ENCODE measurements around the gene MS4A4A.

MS4A4A gene

GRCh38 chr11:60339356-60339755 is 58.9 kb downstream of the MS4A4A start:
- Histone ChIP-seq H3K4me1 (ENCODE audit: control insufficient read depth, insufficient read depth, low read length) (no peaks in the 10 kb centered on the region), H3K9ac (ENCODE audit: low read length) (no peak overlapping the region), H3K36me3 (ENCODE audit: control insufficient read depth, insufficient read depth, low read length) (no peaks in the 10 kb centered on the region), H3K4me3 (ENCODE audit: low read length) (no peak overlapping the region), H3K27ac (ENCODE audit: low read depth, low read length) (no peak overlapping the region), H3K27me3 (ENCODE audit: control insufficient read depth, insufficient read depth, low read length) (no peaks in the 10 kb centered on the region)

GRCh38 chr11:60343094-60343704 is 62.7 kb downstream of the MS4A4A start:
- no peak overlapping the region for H3K27ac ChIP-seq (ENCODE audit: low read depth, low read length)
- H3K9ac ChIP-seq (ENCODE audit: low read length), result no peak overlapping the region
- H3K4me3 ChIP-seq (ENCODE audit: low read length), result no peak overlapping the region
- no peaks in the 10 kb centered on the region for H3K27me3 ChIP-seq (ENCODE audit: control insufficient read depth, insufficient read depth, low read length)
- H3K36me3 ChIP-seq (ENCODE audit: control insufficient read depth, insufficient read depth, low read length), result no peaks in the 10 kb centered on the region
- H3K4me1 ChIP-seq (ENCODE audit: control insufficient read depth, insufficient read depth, low read length), result no peaks in the 10 kb centered on the region

GRCh38 chr11:60344146-60344545 is 63.7 kb downstream of the MS4A4A start:
- no peak overlapping the region for H3K4me3 ChIP-seq (ENCODE audit: low read length)
- no peaks in the 10 kb centered on the region for H3K4me1 ChIP-seq (ENCODE audit: control insufficient read depth, insufficient read depth, low read length)
- H3K27ac ChIP-seq (ENCODE audit: low read depth, low read length), result no peak overlapping the region
- no peak overlapping the region for H3K9ac ChIP-seq (ENCODE audit: low read length)
- H3K36me3 ChIP-seq (ENCODE audit: control insufficient read depth, insufficient read depth, low read length), result no peaks in the 10 kb centered on the region
- no peaks in the 10 kb centered on the region for H3K27me3 ChIP-seq (ENCODE audit: control insufficient read depth, insufficient read depth, low read length)

GRCh38 chr11:60345489-60345888 is 65.0 kb downstream of the MS4A4A start:
- H3K9ac ChIP-seq (ENCODE audit: low read length), result no peak overlapping the region
- no peak overlapping the region for H3K4me3 ChIP-seq (ENCODE audit: low read length)
- no peaks in the 10 kb centered on the region for H3K27me3 ChIP-seq (ENCODE audit: control insufficient read depth, insufficient read depth, low read length)
- H3K36me3 ChIP-seq (ENCODE audit: control insufficient read depth, insufficient read depth, low read length), result no peaks in the 10 kb centered on the region
- no peaks in the 10 kb centered on the region for H3K4me1 ChIP-seq (ENCODE audit: control insufficient read depth, insufficient read depth, low read length)
- no peak overlapping the region for H3K27ac ChIP-seq (ENCODE audit: low read depth, low read length)

GRCh38 chr11:60347084-60347797 is 66.8 kb downstream of the MS4A4A start:
- H3K4me1 ChIP-seq (ENCODE audit: control insufficient read depth, insufficient read depth, low read length), result no peaks in the 10 kb centered on the region
- H3K4me3 ChIP-seq (ENCODE audit: low read length), result no peak overlapping the region
- H3K27me3 ChIP-seq (ENCODE audit: control insufficient read depth, insufficient read depth, low read length), result no peaks in the 10 kb centered on the region
- no peak overlapping the region for H3K9ac ChIP-seq (ENCODE audit: low read length)
- H3K36me3 ChIP-seq (ENCODE audit: control insufficient read depth, insufficient read depth, low read length), result no peaks in the 10 kb centered on the region
- no peak overlapping the region for H3K27ac ChIP-seq (ENCODE audit: low read depth, low read length)

GRCh38 chr11:60348116-60348515 is 67.7 kb downstream of the MS4A4A start:
- Histone ChIP-seq H3K4me1 (ENCODE audit: control insufficient read depth, insufficient read depth, low read length) (no peaks in the 10 kb centered on the region), H3K36me3 (ENCODE audit: control insufficient read depth, insufficient read depth, low read length) (no peaks in the 10 kb centered on the region), H3K27me3 (ENCODE audit: control insufficient read depth, insufficient read depth, low read length) (no peaks in the 10 kb centered on the region), H3K27ac (ENCODE audit: low read depth, low read length) (no peak overlapping the region), H3K4me3 (ENCODE audit: low read length) (no peak overlapping the region), H3K9ac (ENCODE audit: low read length) (no peak overlapping the region)

GRCh38 chr11:60349990-60350389 is 69.5 kb downstream of the MS4A4A start:
- Histone ChIP-seq H3K4me3 (ENCODE audit: low read length) (no peak overlapping the region), H3K27ac (ENCODE audit: low read depth, low read length) (no peak overlapping the region), H3K36me3 (ENCODE audit: control insufficient read depth, insufficient read depth, low read length) (no peaks in the 10 kb centered on the region), H3K9ac (ENCODE audit: low read length) (no peak overlapping the region), H3K4me1 (ENCODE audit: control insufficient read depth, insufficient read depth, low read length) (no peaks in the 10 kb centered on the region), H3K27me3 (ENCODE audit: control insufficient read depth, insufficient read depth, low read length) (no peaks in the 10 kb centered on the region)

GRCh38 chr11:60357771-60358170 is 77.3 kb downstream of the MS4A4A start:
- Histone ChIP-seq H3K9ac (ENCODE audit: low read length) (no peak overlapping the region), H3K27me3 (ENCODE audit: control insufficient read depth, insufficient read depth, low read length) (no peaks in the 10 kb centered on the region), H3K4me3 (ENCODE audit: low read length) (no peak overlapping the region), H3K27ac (ENCODE audit: low read depth, low read length) (no peak overlapping the region), H3K36me3 (ENCODE audit: control insufficient read depth, insufficient read depth, low read length) (no peaks in the 10 kb centered on the region), H3K4me1 (ENCODE audit: control insufficient read depth, insufficient read depth, low read length) (no peaks in the 10 kb centered on the region)

All from rectal smooth muscle tissue (tissue), 1 donor.